WTC11 (cell line): Measurements from ENCODE around the gene KNSTRN. TPM values are rescaled to one million over a fixed set of nuclear protein-coding genes. Genes with fewer than 3 reads are reported as not detected.

Source experiments
- ATAC-seq: fragments of 200-7000 bp; cut with Tn5 transposase; 2 replicates; pipeline ENCODE4 v1.10.0; 2021; ENCODE audit warnings: mild to moderate bottlenecking, moderate library complexity
- CTCF ChIA-PET: fragments of 300-600 bp; sonication (Branson Sonifier 250); formaldehyde crosslinking; loops from one replicate; lab custom pipeline; 2021; ENCODE audit warnings: antibody characterized with exemption; lab: Charles Lee
- POLR2A ChIA-PET: fragments of 350-600 bp; sonication (Branson Sonifier 250); formaldehyde crosslinking; loops from one replicate; lab custom pipeline; 2021; ENCODE audit warnings: antibody characterized with exemption; lab: Charles Lee
- DNase-seq: peaks from one replicate; pipeline ENCODE4 v3.0.0; 2021; ENCODE audit warnings: low spot score
- H3K27ac Mint-ChIP-seq: 2 replicates; pipeline ENCODE4 v1.8.0; 2021; ENCODE audit warnings: mixed read lengths
- H3K27me3 Mint-ChIP-seq: 2 replicates; pipeline ENCODE4 v1.8.0; 2021; ENCODE audit warnings: low read depth, mild to moderate bottlenecking, moderate library complexity, mixed read lengths
- H3K36me3 Mint-ChIP-seq: 2 replicates; pipeline ENCODE4 v1.8.0; 2021; ENCODE audit warnings: mixed read lengths
- H3K4me1 Mint-ChIP-seq: 2 replicates; pipeline ENCODE4 v1.8.0; 2022; ENCODE audit warnings: mixed read lengths
- H3K4me3 Mint-ChIP-seq: 2 replicates; pipeline ENCODE4 v1.8.0; 2021; ENCODE audit warnings: mild to moderate bottlenecking, moderate library complexity, mixed read lengths
- H3K9me3 Mint-ChIP-seq: 2 replicates; pipeline ENCODE4 v1.8.0; 2021; ENCODE audit warnings: mixed read lengths
- FOXK1 ChIP-seq: sonication (generic); formaldehyde crosslinking; IDR thresholded peaks from 2 replicates; pipeline ENCODE4 v1.8.0; 2022; ENCODE audit warnings: mild to moderate bottlenecking, moderate library complexity, missing genetic modification reagents
- GABPB1 ChIP-seq: sonication (generic); formaldehyde crosslinking; IDR thresholded peaks from 2 replicates; pipeline ENCODE4 v1.8.1; 2023; ENCODE audit warnings: mild to moderate bottlenecking, missing genetic modification reagents
- GRHL2 ChIP-seq: fragments of 250-450 bp; sonication (Bioruptor Pico); IDR thresholded peaks from 2 replicates; pipeline ENCODE4 v1.8.0; 2022; ENCODE audit warnings: mild to moderate bottlenecking, moderate library complexity; ENCODE audit not compliant: insufficient replicate concordance, severe bottlenecking
- IRF2 ChIP-seq: sonication (generic); formaldehyde crosslinking; IDR thresholded peaks from 2 replicates; pipeline ENCODE4 v1.8.0; 2022; ENCODE audit warnings: low read depth, missing genetic modification reagents, borderline replicate concordance
- JUN ChIP-seq: sonication (generic); formaldehyde crosslinking; IDR thresholded peaks from 2 replicates; pipeline ENCODE4 v1.8.0; 2023; ENCODE audit warnings: mild to moderate bottlenecking, missing genetic modification reagents
- OVOL2 ChIP-seq: fragments of 250-450 bp; sonication (Bioruptor Pico); IDR thresholded peaks from 2 replicates; pipeline ENCODE4 v1.9.0; 2021; ENCODE audit warnings: mild to moderate bottlenecking, borderline replicate concordance
- RORB ChIP-seq: fragments of 250-450 bp; sonication (Bioruptor Pico); IDR thresholded peaks from 2 replicates; pipeline ENCODE4 v1.9.0; 2021; ENCODE audit warnings: mild to moderate bottlenecking
- SMAD4 ChIP-seq: sonication (generic); formaldehyde crosslinking; IDR thresholded peaks from 2 replicates; pipeline ENCODE4 v1.8.0; 2022; ENCODE audit warnings: mild to moderate bottlenecking, missing genetic modification reagents
- ZNF121 ChIP-seq: sonication (generic); formaldehyde crosslinking; IDR thresholded peaks from 2 replicates; pipeline ENCODE4 v1.8.0; 2023; ENCODE audit warnings: missing genetic modification reagents
- ZNF317 ChIP-seq: sonication (generic); formaldehyde crosslinking; IDR thresholded peaks from 2 replicates; pipeline ENCODE4 v1.8.1; 2023; ENCODE audit warnings: low read depth, mild to moderate bottlenecking, moderate library complexity, missing genetic modification reagents, borderline replicate concordance
- total RNA-seq: library from RNA; stranded (reverse); gene quantifications from 3 replicates; pipeline ENCODE4 v1.2.3, GENCODE V29; 2021
- TF ChIP-seq, protein P1 (sequence below): sonication (generic); formaldehyde crosslinking; IDR thresholded peaks from 2 replicates; pipeline ENCODE4 v1.8.1; 2023; ENCODE audit warnings: mild to moderate bottlenecking, missing genetic modification reagents
- TF ChIP-seq, protein P2 (sequence below): fragments of 250-450 bp; sonication (Bioruptor Pico); IDR thresholded peaks from 2 replicates; pipeline ENCODE4 v2.1.2; 2022; ENCODE audit warnings: mild to moderate bottlenecking, moderate library complexity
- TF ChIP-seq, protein P3 (sequence below): sonication (generic); formaldehyde crosslinking; IDR thresholded peaks from 2 replicates; pipeline ENCODE4 v1.8.1; 2022; ENCODE audit warnings: mild to moderate bottlenecking, moderate library complexity, missing genetic modification reagents
- TF ChIP-seq, protein P4 (sequence below): fragments of 250-450 bp; sonication (Bioruptor Pico); IDR thresholded peaks from 2 replicates; pipeline ENCODE4 v1.9.0; 2021; ENCODE audit warnings: mild to moderate bottlenecking
- TF ChIP-seq, protein P5 (sequence below): sonication (generic); formaldehyde crosslinking; IDR thresholded peaks from 2 replicates; pipeline ENCODE4 v1.8.0; 2022; ENCODE audit warnings: mild to moderate bottlenecking, missing genetic modification reagents
- TF ChIP-seq, protein P6 (sequence below): sonication (generic); formaldehyde crosslinking; IDR thresholded peaks from 2 replicates; pipeline ENCODE4 v1.8.1; 2023; ENCODE audit warnings: mild to moderate bottlenecking, missing genetic modification reagents
- TF ChIP-seq, protein P7 (sequence below): sonication (generic); formaldehyde crosslinking; IDR thresholded peaks from 2 replicates; pipeline ENCODE4 v1.8.1; 2023; ENCODE audit warnings: mild to moderate bottlenecking, missing genetic modification reagents, moderate library complexity
- TF ChIP-seq, protein P8 (sequence below): sonication (generic); formaldehyde crosslinking; IDR thresholded peaks from 2 replicates; pipeline ENCODE4 v1.8.1; 2022; ENCODE audit warnings: low read depth, mild to moderate bottlenecking, moderate library complexity, missing genetic modification reagents, borderline replicate concordance
- TF ChIP-seq, protein P9 (sequence below): fragments of 250-450 bp; sonication (Bioruptor Pico); IDR thresholded peaks from 2 replicates; pipeline ENCODE4 v1.9.0; 2021; ENCODE audit warnings: mild to moderate bottlenecking

KNSTRN gene
- total RNA-seq, 1 experiment from 2014 or later: 73.4 TPM

DNA sequence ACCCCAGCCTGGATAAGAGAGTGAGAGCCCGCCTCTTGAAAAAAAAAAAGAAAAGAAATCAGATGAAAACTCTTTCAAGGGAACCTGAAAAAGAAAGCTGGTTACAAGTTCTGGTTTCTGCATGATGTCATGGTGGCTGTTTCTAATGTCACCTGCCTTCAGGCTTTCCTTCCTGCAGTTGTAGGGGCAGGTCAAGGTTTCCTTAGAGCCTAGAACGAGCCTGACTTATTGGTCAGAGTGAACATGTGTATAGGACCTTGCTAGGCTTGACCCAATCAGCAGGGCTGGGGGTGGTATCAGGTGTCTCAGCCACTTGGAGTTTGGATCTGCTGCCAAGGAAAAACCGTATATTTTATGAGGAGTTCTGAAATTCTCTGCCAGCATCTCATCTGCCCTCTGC lies 26.8 kb downstream of the KNSTRN start:
- H3K4me3 Mint-ChIP-seq: no peak overlapping the region
- ChIA-PET CTCF (interaction anchor here (1.5 kb wide), 1 partner anchor 71 kb away, joined by 7 read pairs; no protein-coding TSS in a partner anchor), POLR2A (no interaction called here)
- H3K9me3 Mint-ChIP-seq: no peaks in the 10 kb centered on the region
- no peaks in the 10 kb centered on the region for H3K27me3 Mint-ChIP-seq
- peaks cover 56% of the 10 kb centered on the region for H3K36me3 Mint-ChIP-seq
- no peak overlapping the region for H3K27ac Mint-ChIP-seq
- TF ChIP-seq, protein P1, sequence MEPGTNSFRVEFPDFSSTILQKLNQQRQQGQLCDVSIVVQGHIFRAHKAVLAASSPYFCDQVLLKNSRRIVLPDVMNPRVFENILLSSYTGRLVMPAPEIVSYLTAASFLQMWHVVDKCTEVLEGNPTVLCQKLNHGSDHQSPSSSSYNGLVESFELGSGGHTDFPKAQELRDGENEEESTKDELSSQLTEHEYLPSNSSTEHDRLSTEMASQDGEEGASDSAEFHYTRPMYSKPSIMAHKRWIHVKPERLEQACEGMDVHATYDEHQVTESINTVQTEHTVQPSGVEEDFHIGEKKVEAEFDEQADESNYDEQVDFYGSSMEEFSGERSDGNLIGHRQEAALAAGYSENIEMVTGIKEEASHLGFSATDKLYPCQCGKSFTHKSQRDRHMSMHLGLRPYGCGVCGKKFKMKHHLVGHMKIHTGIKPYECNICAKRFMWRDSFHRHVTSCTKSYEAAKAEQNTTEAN: no peak
- TF ChIP-seq GABPB1 (CRISPR knock-in tag) (no peak), ZNF317 (CRISPR knock-in tag) (no peak), OVOL2 (CRISPR knock-in tag) (no peak), GRHL2 (CRISPR knock-in tag) (no peak), ZNF121 (CRISPR knock-in tag) (no peak), FOXK1 (CRISPR knock-in tag) (no peak), IRF2 (CRISPR knock-in tag) (no peak), RORB (CRISPR knock-in tag) (no peak)
- TF ChIP-seq, protein P2, sequence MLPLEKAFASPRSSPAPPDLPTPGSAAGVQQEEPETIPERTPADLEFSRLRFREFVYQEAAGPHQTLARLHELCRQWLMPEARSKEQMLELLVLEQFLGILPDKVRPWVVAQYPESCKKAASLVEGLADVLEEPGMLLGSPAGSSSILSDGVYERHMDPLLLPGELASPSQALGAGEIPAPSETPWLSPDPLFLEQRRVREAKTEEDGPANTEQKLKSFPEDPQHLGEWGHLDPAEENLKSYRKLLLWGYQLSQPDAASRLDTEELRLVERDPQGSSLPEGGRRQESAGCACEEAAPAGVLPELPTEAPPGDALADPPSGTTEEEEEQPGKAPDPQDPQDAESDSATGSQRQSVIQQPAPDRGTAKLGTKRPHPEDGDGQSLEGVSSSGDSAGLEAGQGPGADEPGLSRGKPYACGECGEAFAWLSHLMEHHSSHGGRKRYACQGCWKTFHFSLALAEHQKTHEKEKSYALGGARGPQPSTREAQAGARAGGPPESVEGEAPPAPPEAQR: no peak
- TF ChIP-seq, protein P3, sequence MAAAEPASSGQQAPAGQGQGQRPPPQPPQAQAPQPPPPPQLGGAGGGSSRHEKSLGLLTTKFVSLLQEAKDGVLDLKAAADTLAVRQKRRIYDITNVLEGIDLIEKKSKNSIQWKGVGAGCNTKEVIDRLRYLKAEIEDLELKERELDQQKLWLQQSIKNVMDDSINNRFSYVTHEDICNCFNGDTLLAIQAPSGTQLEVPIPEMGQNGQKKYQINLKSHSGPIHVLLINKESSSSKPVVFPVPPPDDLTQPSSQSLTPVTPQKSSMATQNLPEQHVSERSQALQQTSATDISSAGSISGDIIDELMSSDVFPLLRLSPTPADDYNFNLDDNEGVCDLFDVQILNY (CRISPR knock-in tag): no peak
- TF ChIP-seq, protein P4, sequence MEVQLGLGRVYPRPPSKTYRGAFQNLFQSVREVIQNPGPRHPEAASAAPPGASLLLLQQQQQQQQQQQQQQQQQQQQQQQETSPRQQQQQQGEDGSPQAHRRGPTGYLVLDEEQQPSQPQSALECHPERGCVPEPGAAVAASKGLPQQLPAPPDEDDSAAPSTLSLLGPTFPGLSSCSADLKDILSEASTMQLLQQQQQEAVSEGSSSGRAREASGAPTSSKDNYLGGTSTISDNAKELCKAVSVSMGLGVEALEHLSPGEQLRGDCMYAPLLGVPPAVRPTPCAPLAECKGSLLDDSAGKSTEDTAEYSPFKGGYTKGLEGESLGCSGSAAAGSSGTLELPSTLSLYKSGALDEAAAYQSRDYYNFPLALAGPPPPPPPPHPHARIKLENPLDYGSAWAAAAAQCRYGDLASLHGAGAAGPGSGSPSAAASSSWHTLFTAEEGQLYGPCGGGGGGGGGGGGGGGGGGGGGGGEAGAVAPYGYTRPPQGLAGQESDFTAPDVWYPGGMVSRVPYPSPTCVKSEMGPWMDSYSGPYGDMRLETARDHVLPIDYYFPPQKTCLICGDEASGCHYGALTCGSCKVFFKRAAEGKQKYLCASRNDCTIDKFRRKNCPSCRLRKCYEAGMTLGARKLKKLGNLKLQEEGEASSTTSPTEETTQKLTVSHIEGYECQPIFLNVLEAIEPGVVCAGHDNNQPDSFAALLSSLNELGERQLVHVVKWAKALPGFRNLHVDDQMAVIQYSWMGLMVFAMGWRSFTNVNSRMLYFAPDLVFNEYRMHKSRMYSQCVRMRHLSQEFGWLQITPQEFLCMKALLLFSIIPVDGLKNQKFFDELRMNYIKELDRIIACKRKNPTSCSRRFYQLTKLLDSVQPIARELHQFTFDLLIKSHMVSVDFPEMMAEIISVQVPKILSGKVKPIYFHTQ (CRISPR knock-in tag): no peak
- TF ChIP-seq, protein P5, sequence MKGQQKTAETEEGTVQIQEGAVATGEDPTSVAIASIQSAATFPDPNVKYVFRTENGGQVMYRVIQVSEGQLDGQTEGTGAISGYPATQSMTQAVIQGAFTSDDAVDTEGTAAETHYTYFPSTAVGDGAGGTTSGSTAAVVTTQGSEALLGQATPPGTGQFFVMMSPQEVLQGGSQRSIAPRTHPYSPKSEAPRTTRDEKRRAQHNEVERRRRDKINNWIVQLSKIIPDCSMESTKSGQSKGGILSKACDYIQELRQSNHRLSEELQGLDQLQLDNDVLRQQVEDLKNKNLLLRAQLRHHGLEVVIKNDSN (CRISPR knock-in tag): no peak
- TF ChIP-seq, protein P6, sequence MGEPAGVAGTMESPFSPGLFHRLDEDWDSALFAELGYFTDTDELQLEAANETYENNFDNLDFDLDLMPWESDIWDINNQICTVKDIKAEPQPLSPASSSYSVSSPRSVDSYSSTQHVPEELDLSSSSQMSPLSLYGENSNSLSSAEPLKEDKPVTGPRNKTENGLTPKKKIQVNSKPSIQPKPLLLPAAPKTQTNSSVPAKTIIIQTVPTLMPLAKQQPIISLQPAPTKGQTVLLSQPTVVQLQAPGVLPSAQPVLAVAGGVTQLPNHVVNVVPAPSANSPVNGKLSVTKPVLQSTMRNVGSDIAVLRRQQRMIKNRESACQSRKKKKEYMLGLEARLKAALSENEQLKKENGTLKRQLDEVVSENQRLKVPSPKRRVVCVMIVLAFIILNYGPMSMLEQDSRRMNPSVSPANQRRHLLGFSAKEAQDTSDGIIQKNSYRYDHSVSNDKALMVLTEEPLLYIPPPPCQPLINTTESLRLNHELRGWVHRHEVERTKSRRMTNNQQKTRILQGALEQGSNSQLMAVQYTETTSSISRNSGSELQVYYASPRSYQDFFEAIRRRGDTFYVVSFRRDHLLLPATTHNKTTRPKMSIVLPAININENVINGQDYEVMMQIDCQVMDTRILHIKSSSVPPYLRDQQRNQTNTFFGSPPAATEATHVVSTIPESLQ (CRISPR knock-in tag): no peak
- TF ChIP-seq, protein P7, sequence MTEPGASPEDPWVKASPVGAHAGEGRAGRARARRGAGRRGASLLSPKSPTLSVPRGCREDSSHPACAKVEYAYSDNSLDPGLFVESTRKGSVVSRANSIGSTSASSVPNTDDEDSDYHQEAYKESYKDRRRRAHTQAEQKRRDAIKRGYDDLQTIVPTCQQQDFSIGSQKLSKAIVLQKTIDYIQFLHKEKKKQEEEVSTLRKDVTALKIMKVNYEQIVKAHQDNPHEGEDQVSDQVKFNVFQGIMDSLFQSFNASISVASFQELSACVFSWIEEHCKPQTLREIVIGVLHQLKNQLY: no peak
- ATAC-seq (no peak), DNase-seq (no peak)
- peaks cover 17% of the 10 kb centered on the region for H3K4me1 Mint-ChIP-seq

DNA sequence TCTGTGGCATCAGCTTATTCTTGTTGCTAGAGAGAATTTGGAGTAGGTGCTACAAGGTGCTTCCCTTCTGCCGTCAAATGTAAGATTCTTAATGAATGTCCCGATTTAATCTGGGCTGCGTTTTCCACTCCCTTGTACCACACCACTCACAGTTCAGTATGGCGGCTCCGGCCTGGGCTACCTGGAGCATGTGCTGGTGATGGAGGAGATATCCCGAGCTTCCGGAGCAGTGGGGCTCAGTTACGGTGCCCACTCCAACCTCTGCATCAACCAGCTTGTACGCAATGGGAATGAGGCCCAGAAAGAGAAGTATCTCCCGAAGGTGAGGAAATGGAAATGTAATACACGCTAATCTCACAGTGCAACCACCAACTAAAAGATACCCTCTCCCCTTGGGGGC lies 28.0 kb downstream of the KNSTRN start:
- no peaks in the 10 kb centered on the region for H3K9me3 Mint-ChIP-seq
- DNase-seq: no peak
- H3K4me3 Mint-ChIP-seq: no peak overlapping the region
- no peak overlapping the region for H3K27ac Mint-ChIP-seq
- no peaks in the 10 kb centered on the region for H3K27me3 Mint-ChIP-seq
- CTCF ChIA-PET: interaction anchor here (0.9 to 1.5 kb wide), 2 partner anchors 66 to 73 kb away, joined by 3 to 7 read pairs; no protein-coding TSS in a partner anchor
- no peak for ATAC-seq
- peaks cover 11% of the 10 kb centered on the region for H3K4me1 Mint-ChIP-seq
- POLR2A ChIA-PET: no interaction called here
- peaks cover 67% of the 10 kb centered on the region for H3K36me3 Mint-ChIP-seq
- TF ChIP-seq SMAD4 (no peak), JUN (CRISPR knock-in tag) (no peak)
- TF ChIP-seq, protein P5 (CRISPR knock-in tag): no peak
- TF ChIP-seq, protein P8, sequence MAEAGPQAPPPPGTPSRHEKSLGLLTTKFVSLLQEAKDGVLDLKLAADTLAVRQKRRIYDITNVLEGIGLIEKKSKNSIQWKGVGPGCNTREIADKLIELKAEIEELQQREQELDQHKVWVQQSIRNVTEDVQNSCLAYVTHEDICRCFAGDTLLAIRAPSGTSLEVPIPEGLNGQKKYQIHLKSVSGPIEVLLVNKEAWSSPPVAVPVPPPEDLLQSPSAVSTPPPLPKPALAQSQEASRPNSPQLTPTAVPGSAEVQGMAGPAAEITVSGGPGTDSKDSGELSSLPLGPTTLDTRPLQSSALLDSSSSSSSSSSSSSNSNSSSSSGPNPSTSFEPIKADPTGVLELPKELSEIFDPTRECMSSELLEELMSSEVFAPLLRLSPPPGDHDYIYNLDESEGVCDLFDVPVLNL: no peak
- TF ChIP-seq, protein P9, sequence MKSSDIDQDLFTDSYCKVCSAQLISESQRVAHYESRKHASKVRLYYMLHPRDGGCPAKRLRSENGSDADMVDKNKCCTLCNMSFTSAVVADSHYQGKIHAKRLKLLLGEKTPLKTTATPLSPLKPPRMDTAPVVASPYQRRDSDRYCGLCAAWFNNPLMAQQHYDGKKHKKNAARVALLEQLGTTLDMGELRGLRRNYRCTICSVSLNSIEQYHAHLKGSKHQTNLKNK (CRISPR knock-in tag): no peak
